Purkinje cell (primary cell): ENCODE data around the gene GMIP. TPM values are rescaled to one million over a fixed set of nuclear protein-coding genes. Genes with fewer than 3 reads are reported as not detected.

Experiments
- polyA plus RNA-seq: library from polyadenylated mRNA; unstranded; fragments of >200 nt; fragmentation: Nextera tagmentation; gene quantifications from 2 replicates; pipeline ENCODE4 v1.2.1, GENCODE V29; 2014

GMIP gene, protein sequence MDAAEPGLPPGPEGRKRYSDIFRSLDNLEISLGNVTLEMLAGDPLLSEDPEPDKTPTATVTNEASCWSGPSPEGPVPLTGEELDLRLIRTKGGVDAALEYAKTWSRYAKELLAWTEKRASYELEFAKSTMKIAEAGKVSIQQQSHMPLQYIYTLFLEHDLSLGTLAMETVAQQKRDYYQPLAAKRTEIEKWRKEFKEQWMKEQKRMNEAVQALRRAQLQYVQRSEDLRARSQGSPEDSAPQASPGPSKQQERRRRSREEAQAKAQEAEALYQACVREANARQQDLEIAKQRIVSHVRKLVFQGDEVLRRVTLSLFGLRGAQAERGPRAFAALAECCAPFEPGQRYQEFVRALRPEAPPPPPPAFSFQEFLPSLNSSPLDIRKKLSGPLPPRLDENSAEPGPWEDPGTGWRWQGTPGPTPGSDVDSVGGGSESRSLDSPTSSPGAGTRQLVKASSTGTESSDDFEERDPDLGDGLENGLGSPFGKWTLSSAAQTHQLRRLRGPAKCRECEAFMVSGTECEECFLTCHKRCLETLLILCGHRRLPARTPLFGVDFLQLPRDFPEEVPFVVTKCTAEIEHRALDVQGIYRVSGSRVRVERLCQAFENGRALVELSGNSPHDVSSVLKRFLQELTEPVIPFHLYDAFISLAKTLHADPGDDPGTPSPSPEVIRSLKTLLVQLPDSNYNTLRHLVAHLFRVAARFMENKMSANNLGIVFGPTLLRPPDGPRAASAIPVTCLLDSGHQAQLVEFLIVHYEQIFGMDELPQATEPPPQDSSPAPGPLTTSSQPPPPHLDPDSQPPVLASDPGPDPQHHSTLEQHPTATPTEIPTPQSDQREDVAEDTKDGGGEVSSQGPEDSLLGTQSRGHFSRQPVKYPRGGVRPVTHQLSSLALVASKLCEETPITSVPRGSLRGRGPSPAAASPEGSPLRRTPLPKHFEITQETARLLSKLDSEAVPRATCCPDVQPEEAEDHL
- 0.09 and 0.11 TPM in 2 replicates for polyA plus RNA-seq

DNA sequence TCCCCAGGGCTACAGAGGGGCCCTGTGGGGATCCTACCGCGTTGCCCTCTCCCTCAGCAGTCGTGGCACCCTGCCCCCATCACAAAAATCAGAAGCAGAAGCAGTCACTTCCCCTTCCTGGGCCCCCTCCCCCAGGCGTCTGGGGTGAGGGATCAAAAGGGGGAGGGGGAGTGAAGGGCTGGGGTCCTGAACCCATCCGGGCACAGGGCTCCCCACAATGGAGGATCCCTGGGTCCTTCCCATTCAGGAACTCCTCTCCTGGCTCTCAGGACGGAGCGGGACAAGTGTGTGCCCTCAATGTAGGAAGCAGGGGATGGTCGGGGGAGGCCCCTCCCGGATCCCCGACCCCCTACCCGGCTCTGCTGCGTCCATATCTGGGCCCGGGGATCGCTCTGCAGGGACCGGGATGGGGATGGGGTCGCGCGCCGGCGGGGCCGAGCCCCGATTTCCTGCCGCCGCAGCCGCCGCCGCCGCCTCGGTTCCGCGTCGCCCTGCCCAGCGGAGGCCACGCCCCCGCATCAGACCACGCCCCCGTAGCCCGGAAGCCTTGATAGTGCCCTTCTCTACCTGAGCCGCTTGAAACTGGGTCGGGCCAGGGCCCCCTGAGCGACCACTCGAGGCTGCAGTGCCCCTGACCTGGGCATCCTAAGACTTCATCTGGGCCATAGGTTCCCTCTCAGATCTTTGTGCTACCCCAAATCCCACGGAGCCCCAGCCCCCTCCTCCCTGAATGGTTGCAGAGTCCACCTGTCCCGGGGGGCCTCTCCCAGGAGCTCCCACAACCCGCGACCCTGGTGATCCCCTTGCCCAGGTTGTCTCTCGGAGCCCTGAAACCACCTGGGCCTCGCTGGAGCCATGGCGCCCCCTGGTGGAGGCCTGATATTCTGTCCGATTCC lies at the start of gene GMIP:
Gene GMIP (minus strand): TSS at position 500 of the 896 bp plus-strand sequence. CDS start 128 bp downstream, at position 372.

DNA sequence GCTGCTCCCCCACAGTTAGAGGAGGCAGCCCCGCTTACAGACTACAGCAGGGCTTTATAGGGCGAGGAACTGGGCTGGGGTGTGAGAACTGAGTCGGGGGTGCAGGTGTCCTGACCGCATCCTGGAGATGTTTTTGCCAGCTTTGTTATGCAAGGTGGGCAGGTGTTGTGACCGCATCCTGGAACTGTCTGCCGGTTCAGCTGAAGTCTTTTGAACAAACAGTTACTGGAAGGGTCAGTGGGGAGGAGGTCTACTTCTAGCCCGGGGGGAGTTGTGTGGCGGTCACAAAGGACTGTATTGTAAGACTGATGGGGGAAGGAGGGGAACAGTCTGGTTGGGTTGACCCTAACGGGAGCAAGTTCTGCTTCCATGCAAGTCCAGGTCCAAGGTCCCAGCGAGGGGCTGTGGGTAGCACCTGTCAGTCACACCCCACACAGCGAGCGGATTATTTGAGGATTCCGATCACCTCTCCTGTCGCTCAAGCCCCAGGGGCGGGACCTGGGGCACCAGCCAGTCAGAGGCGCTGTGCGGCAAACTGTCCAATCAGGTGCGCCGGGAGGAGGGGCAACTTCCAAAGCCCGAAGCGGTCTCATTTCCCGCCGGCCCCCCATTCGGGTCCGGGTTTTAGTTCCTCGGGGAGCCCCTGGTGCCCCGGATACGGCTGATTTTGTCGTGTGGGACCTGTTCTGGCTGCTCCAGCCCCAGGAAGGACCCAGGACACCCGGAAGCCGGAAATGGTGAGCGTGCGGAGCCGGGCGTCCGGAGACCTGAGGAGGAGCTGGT lies 25.0 kb upstream of the GMIP start, which contains the start of gene ZNF101:
Gene ZNF101 (plus strand): TSS at position 610 of the 783 bp plus-strand sequence. CDS start 125 bp downstream, at position 735.

DNA sequence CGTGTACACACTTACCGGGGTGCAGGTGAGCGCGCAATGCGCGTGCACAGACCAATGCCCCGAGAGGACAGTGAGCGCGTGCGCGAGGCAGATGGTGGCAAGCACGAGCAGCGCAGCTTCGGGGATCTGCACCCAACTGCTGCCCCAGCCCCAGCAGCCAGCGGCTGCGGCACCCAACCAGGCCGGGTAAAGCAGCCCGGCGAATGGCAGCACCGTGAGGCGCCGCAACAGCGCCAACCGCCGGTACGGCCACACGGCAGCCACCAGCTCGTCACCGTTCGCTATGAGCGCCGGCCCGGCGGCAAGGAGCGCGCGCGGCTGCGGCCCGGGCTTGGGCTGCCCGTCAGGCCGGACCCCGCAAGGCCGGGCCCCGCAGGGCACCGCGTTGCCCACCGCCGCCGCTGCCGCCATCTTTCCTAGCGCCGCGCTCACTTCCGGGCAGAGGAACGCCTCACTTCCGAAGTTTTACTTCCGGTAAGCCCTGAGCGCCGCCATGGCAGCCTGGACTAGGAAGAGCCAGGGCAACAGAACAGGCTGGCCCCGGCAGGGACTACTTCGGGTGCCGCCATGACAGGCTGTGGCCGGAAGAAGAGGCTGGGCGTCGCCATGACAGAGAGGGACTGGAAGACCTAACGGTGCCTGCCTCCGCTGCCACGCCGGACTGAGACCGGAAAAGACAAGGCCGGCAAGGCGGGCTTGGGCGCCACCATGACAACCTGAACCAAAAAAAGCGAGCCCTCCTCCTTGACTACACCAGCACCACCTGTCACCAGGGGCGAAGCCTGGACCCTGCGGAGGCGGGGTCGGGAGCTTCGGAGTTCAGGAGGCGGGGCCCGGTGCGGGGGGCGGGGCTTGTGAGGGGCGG lies 20.0 kb upstream of the GMIP start, which contains the start of gene ATP13A1:
Gene ATP13A1 (minus strand): TSS at position 421 of the 865 bp plus-strand sequence. CDS start 10 bp downstream, at position 411.

DNA sequence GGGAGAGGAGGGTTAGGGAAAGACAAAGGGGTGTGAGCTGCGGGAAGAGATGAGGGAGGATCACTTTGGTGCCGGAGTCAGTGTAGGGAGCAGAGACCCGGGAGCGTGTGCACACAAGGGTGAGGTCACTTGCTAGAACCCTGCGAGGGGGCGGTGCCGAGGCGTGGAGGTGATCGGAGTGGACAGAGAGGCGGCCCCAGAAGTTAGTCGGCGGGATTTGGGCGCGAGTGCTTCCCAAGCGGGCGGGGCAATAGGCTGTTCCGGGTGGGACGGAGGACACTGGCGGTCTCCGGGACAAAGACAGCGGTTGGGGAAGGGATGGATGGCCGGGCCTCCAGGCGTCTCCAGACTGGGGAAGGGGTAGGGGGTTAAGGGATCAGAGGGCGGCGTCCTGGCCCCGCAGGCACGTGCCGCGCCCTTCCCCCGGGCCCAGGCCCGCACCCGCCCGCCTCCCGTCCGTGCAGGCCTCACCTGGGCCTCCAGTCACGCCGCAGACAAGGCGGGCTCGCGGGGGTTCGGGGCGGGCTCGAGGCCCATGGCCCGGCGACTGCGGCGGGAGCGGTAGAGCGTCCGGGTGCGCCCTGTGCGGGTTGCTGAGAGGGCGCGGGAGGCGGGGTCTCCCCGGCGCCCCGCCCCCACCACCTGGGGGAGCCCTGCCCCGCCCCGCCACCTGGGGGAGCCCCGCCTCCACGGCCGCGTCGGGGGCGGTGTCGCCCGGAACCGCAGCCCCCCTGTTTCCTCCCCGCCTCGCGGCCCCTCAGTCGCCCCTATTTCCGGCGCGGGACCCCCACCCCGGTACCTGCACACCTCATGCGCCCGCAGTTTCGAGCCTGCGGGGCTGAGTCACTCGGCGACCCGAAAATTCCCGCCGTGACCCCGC lies 15.6 kb downstream of the GMIP start, which contains the start of gene LPAR2:
Gene LPAR2 (minus strand): TSS at position 600 of the 880 bp plus-strand sequence. CDS start 945 bp downstream, outside the sequence.

DNA sequence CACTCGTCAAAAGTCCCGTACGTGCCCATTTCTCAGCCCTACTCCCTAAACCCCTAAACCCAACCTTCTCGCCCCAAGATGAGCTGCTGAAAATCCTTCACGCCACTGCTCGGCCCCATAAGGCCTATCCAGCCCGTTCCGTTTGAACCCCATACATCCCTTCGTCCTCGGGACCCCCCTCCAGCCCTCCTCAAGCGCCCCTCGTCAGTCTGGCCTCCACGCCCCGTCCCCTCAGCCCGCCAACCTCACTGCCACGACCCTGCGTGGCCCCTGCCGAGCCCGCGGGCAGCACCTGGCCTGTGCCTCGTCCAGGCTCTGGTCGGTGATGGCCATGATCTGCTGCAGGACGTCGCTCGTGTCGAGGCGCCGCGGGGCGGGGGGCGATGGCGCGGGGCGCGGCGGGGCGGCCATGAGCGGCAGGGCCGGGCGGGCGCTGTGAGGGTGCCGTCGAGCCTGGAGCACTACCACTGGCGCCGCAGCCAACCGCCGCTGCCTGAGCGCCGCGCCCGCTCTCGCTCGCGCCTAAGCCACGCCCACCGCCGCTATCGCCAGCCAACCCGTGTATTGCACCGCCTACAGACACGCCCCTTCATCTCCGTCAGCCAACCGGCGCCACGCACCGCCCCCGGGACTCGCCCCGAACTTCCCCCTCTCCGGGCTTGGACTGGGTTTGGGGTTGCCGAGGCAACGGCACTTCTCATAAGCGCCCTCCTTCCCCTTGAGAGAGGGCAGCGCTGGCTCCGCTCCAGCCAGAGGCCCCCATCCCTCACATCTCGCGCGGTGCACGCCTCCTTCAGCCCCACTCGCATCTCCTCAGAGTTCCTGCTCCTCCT lies 25.0 kb downstream of the GMIP start, which contains the start of gene PBX4:
Gene PBX4 (minus strand): TSS at position 469 of the 833 bp plus-strand sequence. CDS start 58 bp downstream, at position 411.

Other genes starting within 250 kb of the GMIP start
- gene GATAD2A, start 238.0 kb downstream of the GMIP start, polyA plus RNA-seq = 2.0 and 2.3 TPM in 2 replicates
- not detected in 2 replicates for gene TSSK6, start 128.1 kb downstream of the GMIP start, polyA plus RNA-seq
- 897 and 952 TPM in 2 replicates for gene NDUFA13, start 127.4 kb downstream of the GMIP start, polyA plus RNA-seq
- 5.5 and 14.2 TPM in 2 replicates for gene YJEFN3, start 114.7 kb downstream of the GMIP start, polyA plus RNA-seq
- gene CILP2, start 105.4 kb downstream of the GMIP start, polyA plus RNA-seq = not detected in 2 replicates
- gene PBX4, start 25.0 kb downstream of the GMIP start, polyA plus RNA-seq = not detected in 2 replicates
- gene LPAR2, start 15.4 kb downstream of the GMIP start, polyA plus RNA-seq = 0.40 TPM in 1 of 2 replicates, not detected in the other
- gene ATP13A1, start 20.0 kb upstream of the GMIP start, polyA plus RNA-seq = 4.0 and 5.4 TPM in 2 replicates
- gene ZNF101, start 25.2 kb upstream of the GMIP start, polyA plus RNA-seq = 3.6 and 9.1 TPM in 2 replicates
- gene ZNF14, start 89.5 kb upstream of the GMIP start, polyA plus RNA-seq = 3.0 and 7.6 TPM in 2 replicates
- gene ZNF506, start 178.1 kb upstream of the GMIP start, polyA plus RNA-seq = 28.5 and 42.8 TPM in 2 replicates
- 14.0 and 32.8 TPM in 2 replicates for gene ZNF253, start 222.2 kb upstream of the GMIP start, polyA plus RNA-seq